Right ventricle myocardium superior (tissue), 1 donor: ENCODE measurements around the gene ZAR1L. TPM values are rescaled to one million over a fixed set of nuclear protein-coding genes. Genes with fewer than 3 reads are reported as not detected.

Source experiments
- ATAC-seq: fragments of 200-7000 bp; cut with Tn5 transposase; one replicate; pipeline ENCODE4 v1.9.1; 2020; ENCODE audit warnings: mild to moderate bottlenecking; ENCODE audit not compliant: poor library complexity
- DNase-seq: peaks from one replicate; pipeline ENCODE4 v3.0.0-alpha.2; 2020
- intact Hi-C: fragments of 100-400 bp; cut with DNase I; formaldehyde crosslinking; loops from one replicate; pipeline ENCODE4 v1.11.2; 2022
- total RNA-seq: library from RNA; stranded (reverse); fragmentation: NEBNext Ultra II Directional; extraction: Animal tissue kit (Norgen Biotek cat#: 25700); gene quantifications from one replicate; pipeline ENCODE4 v1.2.1, GENCODE V29; 2021
- donor health status: DM: no; HTN: yes; CAD: no; lungs with severe emphysema.

ZAR1L gene
- total RNA-seq, 1 donor from 2014 or later, result not detected

DNA sequence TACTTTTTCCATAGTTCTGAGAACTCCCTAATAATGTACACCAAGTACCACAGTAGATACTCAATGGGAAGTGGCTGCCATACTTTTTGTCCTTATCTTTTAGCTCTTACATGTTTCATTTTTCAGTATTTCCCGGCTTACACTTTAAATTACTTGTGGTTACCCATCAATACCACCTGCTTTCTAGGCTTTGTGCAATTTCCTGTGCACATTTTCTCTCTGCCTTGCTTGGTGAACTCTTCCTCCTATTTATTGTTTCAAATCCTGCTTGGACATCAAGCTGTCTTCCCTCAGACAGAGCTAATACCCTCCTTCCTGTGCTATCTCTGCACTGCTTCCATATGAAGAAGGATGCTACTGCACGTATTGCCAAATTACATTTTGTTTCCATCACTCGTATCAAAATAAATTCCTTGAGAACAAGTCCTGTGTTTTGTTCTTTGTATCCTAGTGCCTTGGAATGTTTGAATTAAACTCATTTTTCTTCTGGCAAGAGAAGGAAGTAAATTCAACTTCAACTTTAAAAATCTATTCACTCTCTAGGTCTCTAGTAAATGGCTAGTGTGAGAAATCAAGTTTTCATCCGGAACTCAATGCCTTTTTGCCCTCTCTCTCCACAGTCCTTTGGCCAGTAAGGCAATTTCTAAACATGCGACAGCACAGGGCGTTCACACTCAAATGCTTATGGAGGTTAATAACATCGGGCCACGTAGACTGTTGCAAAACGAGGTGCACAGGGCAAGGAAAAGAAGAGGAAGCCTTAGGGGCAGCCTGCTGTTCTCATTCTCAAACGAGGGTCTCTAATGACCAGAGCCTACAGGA lies 5.6 kb downstream of the ZAR1L start:
- peak; percentile 48 for ATAC-seq
- no peak for DNase-seq
- intact Hi-C loops, result loop anchor here (5.0 to 10.0 kb wide), 4 partner anchors 62 to 485 kb away; no protein-coding TSS in a partner anchor

DNA sequence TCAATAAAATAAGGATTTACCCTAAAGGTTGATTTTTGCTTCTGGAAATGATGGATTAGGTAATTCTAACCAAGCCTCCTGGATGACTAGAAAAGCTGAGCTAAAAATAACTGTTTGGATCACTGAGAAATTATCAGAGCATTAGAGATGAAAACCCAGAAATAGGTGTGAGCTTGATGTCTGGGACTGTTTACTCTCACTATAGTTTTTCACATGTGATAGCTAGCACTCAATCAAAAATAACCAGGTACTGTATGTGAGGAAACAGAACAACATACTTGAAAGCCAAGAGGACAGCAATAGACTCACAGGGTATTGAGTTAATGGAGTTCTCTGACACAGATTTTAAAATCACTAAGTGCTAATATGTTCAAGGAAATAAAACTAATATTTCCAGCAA lies 9.5 kb downstream of the ZAR1L start:
- ATAC-seq, result peak; percentile 32
- no peak for DNase-seq
- intact Hi-C loops, result no loop called here

DNA sequence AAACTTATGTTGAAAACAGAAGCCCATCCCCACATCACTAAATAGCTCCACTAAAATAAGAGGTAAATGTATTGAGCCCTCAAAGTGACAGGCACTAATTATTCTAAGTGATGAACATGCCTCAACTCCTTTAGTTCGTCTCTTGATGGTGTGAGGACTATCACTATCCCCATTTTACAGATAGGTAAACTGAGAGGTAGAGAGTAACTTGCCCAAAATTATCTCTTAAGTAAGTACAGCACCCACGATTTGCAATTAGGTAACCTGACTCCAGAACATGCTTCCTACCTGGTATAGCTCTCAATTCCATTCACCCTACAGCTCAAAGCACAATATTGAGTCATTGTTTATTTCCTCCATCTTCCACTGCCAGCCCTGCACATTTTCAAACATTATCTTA lies 12.7 kb downstream of the ZAR1L start:
- no peak for ATAC-seq
- no peak for DNase-seq
- intact Hi-C loops, result no loop called here

DNA sequence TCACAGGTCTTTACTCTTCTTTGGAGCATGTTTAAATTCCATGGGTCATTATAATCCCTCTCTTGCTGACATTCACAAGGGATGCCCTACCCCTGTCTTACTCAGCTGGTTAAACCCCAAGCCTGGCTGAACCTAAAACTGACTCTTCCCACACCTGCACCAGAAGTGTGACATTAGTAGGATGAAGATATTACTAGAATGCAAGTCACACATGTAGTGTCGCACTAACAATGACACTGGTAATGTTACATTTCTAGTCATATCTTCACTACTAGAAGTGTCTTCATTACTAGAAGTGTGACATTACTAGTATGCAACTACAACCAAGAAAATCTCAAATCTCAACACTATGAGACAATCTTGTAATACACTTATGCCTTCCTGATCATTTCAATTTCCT lies 14.2 kb downstream of the ZAR1L start:
- DNase-seq, result no peak
- no peak for ATAC-seq
- intact Hi-C loops, result loop anchor here (2.0 kb wide), 1 partner anchor 54 kb away; no protein-coding TSS in a partner anchor

DNA sequence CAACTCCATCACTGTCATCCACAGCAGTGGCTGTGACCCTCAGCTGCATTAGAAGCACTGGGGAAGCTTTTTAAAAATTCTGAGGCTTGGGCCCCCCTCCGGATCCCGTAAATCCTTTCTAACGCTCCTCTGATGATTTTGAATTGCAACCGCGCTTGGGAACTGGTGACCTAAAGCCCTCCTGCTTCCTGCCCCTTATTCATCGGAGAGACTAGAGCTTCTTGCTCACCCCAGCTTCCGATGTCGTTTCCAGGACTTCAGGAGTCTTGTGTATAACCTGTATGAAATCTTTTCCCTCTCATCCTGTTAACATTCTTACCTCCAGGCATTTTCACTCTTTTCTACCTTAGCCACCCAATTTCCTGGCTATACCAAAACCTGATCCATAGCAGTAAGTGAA lies 14.8 kb downstream of the ZAR1L start:
- no peak for DNase-seq
- no peak for ATAC-seq
- intact Hi-C loops, result loop anchor here (2.0 kb wide), 1 partner anchor 54 kb away; no protein-coding TSS in a partner anchor

DNA sequence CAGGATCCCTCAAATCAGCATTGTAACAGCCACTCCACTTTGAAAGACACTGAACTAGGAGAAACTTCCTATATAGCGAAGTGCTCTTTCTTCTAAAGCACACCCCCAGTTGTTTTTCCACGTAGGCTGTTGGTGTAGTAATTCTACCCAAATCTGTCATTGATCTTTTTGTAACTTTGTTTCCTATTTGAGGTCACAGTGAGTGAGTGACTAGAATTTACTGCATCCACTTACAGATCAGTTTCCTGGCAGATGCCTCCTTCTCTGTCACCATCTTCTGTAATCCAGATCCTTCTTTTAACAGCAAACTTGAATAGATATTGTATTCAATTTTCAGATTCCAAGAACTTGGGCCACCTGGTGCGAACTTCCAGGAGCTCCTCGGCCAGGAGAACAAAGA lies 15.3 kb downstream of the ZAR1L start:
- DNase-seq (no peak), ATAC-seq (no peak)
- intact Hi-C loops, result loop anchor here (2.0 kb wide), 1 partner anchor 53 kb away; no protein-coding TSS in a partner anchor

DNA sequence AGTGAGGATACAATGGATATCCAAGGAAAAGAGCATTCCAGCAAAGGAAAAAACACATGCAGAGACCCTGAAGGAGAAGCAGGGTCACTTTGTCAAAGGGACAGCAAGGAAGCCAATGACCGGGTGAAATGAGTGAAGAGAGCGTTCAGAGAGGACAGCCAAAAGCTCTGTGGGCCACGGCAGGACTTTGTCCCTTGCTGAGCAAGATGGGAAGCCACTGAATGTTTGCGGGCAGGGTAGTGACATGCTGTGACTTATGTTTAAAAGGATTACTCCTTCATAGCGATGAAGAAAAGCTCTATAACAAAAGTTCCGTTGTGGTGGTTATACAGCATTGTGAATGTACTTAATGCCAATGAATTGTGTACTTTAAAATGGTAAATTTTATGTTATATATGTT lies 16.5 kb downstream of the ZAR1L start:
- DNase-seq, result no peak

DNA sequence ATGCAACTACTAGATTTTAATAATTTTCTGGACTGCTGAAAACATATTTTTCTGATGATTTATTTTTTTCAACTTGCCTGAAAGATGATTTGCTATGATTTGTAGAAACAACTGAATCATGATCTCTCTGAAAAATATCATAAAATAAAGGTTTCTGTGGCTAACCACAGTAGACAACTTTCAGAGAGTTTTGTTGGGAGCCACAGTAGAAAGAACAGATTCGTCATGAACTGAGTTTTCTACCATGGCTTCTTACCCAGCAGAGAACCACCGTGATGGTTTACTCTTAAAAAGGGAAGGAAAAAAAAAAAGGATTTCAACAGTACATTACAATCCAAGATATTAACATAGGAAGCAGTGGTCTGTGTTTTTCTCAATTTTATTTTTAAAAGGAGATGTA lies 18.0 kb downstream of the ZAR1L start:
- no peak for DNase-seq
- intact Hi-C loops, result no loop called here
- ATAC-seq, result no peak

More for the DNA sequence above, 16.5 kb downstream of the ZAR1L start:
- intact Hi-C loops, result no loop called here
- ATAC-seq, result no peak

DNA sequence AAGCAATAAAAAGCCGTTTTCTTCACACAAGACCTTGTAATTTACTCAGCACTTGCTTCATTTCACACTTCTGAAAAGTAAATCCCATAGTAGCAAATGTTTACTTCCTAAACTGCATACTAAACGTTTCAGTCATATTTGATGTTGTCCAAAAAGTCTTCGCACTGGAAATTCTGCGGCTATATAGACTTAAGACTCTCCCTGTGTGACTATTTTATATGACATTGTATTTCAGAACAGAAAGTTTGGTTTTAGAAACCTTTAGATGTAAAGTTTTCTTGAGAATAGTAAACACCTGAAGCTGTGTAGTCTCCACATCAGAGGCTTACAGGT lies 29.6 kb downstream of the ZAR1L start:
- DNase-seq, result no peak
- intact Hi-C loops, result no loop called here
- no peak for ATAC-seq

DNA sequence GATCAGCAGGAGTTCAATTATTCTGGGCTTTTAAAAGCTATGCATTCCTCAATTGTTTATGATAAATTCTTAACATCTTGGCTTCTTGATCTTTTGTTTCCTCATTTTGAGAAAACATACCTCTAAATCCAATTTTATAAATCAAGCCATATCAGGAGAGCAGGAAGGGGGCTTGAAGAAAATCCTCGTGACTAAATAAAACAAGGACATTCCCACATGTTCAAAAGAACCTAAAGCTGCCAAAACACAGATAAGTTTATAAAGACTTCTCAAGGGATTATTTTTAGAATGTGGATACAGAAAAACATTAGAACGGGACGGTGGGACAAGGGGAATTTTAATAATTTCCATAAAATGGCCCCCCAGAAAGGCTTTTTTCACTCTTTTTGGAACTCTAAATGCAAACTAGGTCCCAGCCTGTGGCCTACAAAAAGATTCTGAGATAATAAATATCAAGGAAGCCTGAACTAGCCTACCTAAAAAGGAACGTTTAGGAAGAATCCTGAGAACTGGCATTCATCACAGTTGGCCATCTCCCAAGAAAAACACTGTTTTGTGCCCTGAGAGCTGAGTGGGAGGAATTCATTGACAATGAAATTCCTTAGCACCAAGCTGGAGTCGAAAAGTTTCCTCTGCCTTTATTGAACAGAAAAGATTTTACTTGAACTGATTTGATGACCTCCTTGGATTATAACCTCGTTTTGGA lies 30.1 kb downstream of the ZAR1L start:
- intact Hi-C loops, result no loop called here
- ATAC-seq (peak; percentile 30), DNase-seq (no peak)

DNA sequence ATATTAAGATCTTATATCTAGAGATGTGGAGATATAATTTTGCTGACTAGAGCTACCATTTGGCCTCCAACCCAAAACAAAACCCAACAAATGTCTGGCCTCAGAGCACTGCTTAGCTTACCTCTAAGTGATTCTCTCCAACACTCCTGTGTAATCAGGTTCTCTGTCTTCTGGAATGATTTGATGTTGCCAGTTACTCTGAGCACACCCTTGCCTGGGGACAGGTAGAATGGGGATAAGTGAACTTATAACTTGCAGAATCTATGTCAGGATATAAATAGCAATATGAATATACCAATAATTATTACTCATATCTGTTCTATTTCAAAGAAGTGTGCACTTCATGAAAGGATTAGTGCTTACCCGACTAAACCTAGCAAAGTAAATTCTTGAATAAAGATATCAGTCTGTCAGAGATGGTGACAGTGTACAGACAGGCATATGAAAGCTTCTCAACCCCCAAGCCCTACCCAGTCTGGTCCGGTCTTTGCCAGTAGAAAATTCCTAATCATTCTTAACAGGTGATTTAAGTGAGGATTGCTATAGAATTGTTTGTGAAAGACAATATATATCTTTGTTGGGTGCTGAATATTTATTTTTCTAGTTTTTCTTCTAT lies 33.0 kb downstream of the ZAR1L start:
- intact Hi-C loops, result no loop called here
- ATAC-seq (peak; percentile 79), DNase-seq (no peak)

DNA sequence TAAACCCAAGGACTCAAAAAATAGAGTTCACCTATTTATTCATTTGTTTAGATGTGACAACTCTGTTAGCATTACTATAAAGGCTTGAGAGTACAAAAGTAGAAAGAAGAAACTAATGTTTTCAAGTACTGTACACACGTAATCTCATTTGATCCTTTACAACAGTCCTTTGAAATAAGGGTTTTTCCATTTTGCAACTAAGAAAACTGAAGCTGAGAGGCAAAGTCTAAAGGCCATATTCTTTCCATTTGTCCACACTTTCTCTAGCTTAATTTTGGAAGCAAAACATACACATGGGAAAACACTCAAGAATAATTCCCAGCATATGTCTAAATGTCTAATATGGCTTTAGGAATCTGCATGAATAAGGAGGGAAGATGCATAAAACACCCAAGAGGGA lies 34.1 kb downstream of the ZAR1L start:
- ATAC-seq (no peak), DNase-seq (no peak)
- intact Hi-C loops, result no loop called here

DNA sequence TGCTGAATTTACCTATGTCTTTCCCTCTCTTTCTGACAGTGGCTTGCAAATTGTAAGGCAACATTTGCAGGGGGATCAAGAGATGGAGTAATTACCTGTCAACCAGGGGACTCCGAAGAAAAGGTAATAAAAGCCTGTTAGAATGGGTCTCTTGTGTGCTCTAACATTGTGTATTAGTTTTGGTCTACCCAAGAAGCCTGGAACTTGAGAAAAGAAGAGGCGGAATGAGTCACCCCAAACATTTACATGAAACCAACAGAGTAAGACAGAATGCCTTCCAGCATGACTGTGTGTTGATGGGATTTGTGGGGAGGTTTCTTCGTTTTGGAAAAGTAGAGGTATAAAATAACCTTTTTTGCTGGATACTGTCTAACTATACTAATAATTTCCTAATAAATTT lies 36.7 kb downstream of the ZAR1L start:
- intact Hi-C loops, result no loop called here
- no peak for DNase-seq
- ATAC-seq, result no peak

DNA sequence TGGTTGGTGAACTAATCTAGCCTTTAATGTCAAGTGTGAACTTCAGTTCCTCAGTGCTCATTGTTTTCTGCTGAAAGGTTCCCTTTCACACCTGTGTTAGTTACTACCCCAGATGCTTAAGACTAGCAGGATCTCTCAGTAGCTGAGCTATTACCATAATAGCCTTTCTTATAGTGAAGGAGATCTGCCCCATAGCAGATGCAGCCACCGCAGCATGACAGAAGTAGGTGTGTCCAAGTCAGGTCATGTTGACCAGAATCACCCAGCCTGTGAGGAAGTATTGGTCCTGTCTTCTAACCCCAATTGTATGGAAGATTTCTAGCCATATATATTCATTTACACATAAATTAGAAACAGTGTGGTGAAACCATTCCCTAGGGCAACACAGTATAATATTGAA lies 37.3 kb downstream of the ZAR1L start:
- no peak for ATAC-seq
- intact Hi-C loops, result no loop called here
- no peak for DNase-seq

DNA sequence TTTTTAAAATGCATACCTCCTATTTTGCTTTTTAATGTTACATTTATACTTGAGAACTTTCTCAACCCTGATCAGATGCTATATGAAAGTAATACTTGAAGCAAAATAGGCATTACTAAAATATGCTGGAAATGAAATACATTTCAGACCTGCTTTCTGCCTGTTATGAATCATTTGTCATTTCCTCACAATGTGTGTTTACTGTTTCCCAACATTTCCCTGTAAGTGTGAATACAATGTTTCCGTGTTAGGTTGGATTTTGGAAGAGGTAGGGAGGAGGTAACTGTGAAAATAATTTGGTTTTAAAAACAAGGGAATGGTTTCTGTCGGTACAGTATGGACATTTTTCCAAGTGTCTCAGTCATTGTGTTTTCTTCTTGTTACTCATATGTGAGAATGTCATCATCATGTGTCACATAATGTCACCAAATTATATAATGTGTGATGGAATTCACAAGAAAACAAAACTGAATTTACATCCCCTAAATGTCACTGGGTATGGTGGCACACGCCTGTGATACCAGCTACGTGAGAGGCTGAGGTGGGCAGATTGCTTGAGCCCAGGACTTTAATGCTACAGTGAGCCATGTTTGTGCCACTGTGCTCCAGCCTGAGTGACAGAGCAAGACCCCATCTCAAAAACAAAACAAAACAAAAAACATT lies 43.0 kb downstream of the ZAR1L start:
- no peak for DNase-seq
- no peak for ATAC-seq
- intact Hi-C loops, result no loop called here

DNA sequence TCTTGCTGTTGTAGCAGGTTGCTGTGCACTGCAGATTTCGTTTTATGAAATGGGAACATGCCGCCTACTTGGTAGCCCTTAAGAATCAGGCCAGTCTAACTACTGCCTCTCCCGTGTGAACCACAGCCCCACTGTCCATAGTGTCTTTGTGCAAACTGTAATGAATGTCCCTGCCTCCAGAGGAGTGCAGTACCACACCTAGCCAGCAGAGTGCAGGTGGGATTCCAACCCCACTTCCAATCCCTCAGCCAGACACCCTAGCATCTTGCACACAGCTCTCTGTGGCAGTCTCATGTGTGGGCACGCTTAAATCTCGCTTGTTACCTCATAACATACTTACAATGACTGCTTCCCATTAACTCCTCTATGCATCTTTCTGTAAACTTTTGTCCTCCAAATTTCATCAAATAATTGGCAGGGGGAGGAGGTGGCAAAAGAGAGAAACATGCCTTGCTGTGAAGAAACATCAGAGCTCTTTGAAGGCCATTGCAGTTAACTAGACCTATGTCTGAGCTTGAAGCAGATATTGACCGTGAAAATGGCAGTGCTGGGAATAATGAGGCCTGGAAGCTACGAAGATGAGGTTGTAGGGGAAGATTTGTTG lies 47.2 kb downstream of the ZAR1L start:
- DNase-seq (no peak), ATAC-seq (no peak)
- intact Hi-C loops, result no loop called here

DNA sequence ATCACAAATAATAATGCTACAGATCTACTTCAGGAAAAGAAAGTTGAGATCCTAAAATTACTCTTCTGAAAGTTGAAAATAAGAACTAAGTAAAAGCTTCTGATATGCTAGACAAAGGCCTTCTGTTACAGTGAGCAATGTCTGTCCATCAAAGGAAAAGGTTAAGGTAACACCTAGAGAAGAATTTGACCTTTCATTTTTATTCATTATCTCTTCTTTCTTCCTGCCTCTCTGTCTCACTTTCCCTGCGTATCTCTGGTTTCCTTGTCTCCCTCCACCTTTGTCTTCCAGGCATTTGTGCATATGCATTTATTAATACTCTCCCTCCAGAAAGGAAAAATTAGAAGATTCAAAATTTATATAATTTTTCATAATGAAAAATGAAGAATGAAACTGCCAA lies 49.0 kb downstream of the ZAR1L start:
- ATAC-seq (no peak), DNase-seq (no peak)

DNA sequence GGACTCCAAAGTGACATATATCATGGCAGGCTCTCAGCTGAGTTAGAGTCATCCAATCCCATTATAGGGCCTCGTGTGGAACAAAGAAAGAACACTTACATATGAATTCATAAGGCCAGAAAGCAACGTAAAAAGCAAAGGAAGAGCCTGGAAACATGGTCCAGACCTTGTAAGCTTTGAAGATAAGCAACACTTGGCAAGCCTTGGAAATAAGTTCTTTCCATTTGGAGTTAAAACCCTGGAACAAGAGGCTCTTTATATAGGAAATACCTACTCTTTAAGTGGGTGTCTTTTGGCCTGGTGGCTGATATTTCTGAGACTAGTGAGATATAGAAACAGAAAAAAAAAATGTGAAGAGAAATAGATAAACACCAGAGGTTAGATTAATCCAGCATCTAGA lies 49.4 kb downstream of the ZAR1L start:
- ATAC-seq (no peak), DNase-seq (no peak)
- intact Hi-C loops, result no loop called here

More for the DNA sequence above, 49.0 kb downstream of the ZAR1L start:
- intact Hi-C loops, result no loop called here

DNA sequence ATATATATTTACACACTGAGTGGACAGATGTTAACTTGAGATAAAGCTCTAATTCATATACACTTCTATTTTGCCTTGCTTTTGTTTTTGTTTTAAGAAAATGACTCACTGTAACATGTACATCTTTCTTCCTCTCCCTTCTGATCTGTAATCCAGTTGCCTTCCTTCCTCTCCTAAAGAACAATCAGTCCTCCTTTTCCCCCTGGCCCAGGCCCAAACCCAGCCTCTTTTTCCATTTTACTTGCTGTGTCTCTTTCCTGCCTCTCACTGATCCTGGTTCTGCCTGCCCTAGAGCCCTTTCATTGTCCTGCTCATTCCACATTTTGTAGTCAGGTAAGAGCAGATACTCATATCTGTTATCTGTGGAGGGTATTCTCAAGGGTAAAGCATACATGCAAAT lies 50.8 kb downstream of the ZAR1L start:
- ATAC-seq, result peak; percentile 35
- DNase-seq, result peak; percentile 65
- intact Hi-C loops, result no loop called here
